Right lobe of liver (tissue), 6 donors: ENCODE data around the gene DDTL. TPM values are rescaled to one million over a fixed set of nuclear protein-coding genes. Genes with fewer than 3 reads are reported as not detected.

ENCODE experiments used
- ATAC-seq, 4 donors: fragments of 200-7000 bp; cut with Tn5 transposase; one replicate each; pipeline ENCODE4 v1.9.1; 2020; ENCODE audit warnings: mild to moderate bottlenecking in 4 of 4, moderate library complexity in 4 of 4
- DNase-seq, 3 donors: peaks; one replicate each; pipeline ENCODE4 v3.0.0-alpha.2; 2020
- H3K27ac ChIP-seq, 3 donors: fragments of 200-600 bp; one replicate each; pipeline ENCODE4 v1.8.0; 2022
- H3K27me3 ChIP-seq, 2 donors: fragments of 200-600 bp; one replicate each; pipeline ENCODE4 v1.8.0; 2022
- H3K36me3 ChIP-seq, 4 donors: fragments of 200-600 bp; sonication (generic) in 1 of 4; one replicate each; pipeline versions ENCODE4 v1.5.1 to v1.8.0; 2017 to 2022; ENCODE audit warnings: control low read depth in 1 of 4
- H3K4me1 ChIP-seq, 4 donors: fragments of 200-600 bp; sonication (generic) in 1 of 4; one replicate each; pipeline versions ENCODE4 v1.5.1 to v1.8.0; 2017 to 2022; ENCODE audit warnings: control low read depth in 1 of 4
- H3K4me3 ChIP-seq, 3 donors: fragments of 200-600 bp; one replicate each; pipeline ENCODE4 v1.8.0; 2022
- H3K9me3 ChIP-seq, 4 donors: fragments of 200-600 bp; sonication (generic) in 1 of 4; one replicate each; pipeline versions ENCODE4 v1.5.1 to v1.8.0; 2017 to 2022; ENCODE audit warnings: control low read depth in 1 of 4
- POLR2A ChIP-seq: fragments of 450-650 bp; IDR thresholded peaks from one replicate; pipeline ENCODE4 v1.6.1; 2017; ENCODE audit warnings: antibody characterized with exemption, mild to moderate bottlenecking
- WGBS: methylation state at CpG from one replicate; pipeline ENCODE4 v1.1.6; 2018; ENCODE audit warnings: low coverage, low lambda C conversion rate; ENCODE audit not compliant: insufficient coverage; ENCODE audit errors: missing lambda C conversion rate; 5-methylcytosine and 5-hydroxymethylcytosine counted together
- intact Hi-C, 2 donors: fragments of 100-400 bp; cut with DNase I; formaldehyde crosslinking; loops; one replicate each; pipeline versions ENCODE4 v1.11.2 to v1.14.1; 2022
- total RNA-seq, 6 experiments: library from RNA; depleted of rRNA in 2 of 6; stranded (reverse); fragments of >200 nt in 2 of 6; fragmentation: NEBNext Ultra II Directional in 3 of 6; extraction: Animal tissue kit (Norgen Biotek cat#: 25700) in 3 of 6; gene quantifications; one replicate each; pipeline versions ENCODE4 v1.1.0 to v1.2.4, GENCODE V29; 2016 to 2023
- TF ChIP-seq, protein P1 (sequence below), 4 donors: fragments of 200-600 bp in 3 of 4; fragments of 450-650 bp in 1 of 4; IDR thresholded peaks; one replicate each; pipeline versions ENCODE4 v1.5.1 to v1.8.0; 2016 to 2022; ENCODE audit warnings: antibody characterized with exemption in 4 of 4, mild to moderate bottlenecking in 2 of 4
- donor health status: DM: no; HTN: yes; CAD: no.
- donor health status: DM: no; HTN: no; CAD: no.
- donor health status: DM: no; HTN: no; CAD: no.
- donor health status: DM: no; HTN: yes; CAD: no.
- donor health status: DM: no; HTN: yes; CAD: no.

DDTL gene
- total RNA-seq, 6 experiments from 2014 or later: 3.5 to 7.1 TPM; not detected in 4

DNA sequence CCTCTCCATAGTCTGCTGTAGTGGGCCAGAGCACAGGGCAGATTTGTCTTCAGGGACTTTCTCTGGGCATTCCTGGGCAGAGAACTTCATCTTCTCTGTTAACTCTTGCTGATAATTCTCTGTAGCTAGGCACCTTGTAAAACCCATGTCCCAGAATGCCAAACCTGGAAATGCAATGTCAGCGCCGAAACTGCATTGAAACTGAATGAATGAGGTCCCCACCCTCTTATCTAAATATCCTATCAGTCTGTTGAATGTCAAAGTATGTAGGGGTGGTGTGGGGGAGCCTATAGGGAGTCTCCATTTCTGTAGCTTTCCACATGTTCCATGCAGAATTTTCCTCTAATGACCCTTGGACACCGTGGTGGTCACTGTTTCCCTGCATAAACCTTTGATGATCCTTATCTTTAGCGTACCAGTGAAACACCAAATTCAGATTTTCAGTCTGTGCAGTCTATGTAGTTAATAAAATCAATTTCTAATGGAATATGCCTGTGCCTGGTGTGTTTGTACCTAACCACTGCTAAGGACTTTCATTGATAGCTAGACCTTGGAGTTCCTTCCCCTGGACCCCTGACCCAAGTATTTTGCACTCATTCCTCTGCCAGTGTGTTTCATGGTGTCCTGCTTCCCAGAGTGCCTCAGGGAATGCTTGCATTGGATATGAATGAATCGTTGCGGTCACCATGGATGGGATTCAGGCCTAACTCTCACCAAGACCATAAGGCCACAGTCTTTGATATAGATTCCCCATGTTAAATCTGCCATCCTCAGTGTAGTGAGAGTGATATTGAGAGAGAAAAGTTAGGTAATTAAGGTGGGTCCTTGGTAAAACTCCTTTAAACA lies 41.9 kb downstream of the DDTL start:
- Histone ChIP-seq H3K4me1 (peaks cover 0 to 7% (median 0%) of the 10 kb centered on the region in 4 donors), H3K9me3 (no peaks in the 10 kb centered on the region), H3K27me3 (no peaks in the 10 kb centered on the region), H3K27ac (no peak overlapping the region), H3K36me3 (no peaks in the 10 kb centered on the region), H3K4me3 (no peak overlapping the region)
- no peak for TF ChIP-seq POLR2A
- TF ChIP-seq, protein P1, sequence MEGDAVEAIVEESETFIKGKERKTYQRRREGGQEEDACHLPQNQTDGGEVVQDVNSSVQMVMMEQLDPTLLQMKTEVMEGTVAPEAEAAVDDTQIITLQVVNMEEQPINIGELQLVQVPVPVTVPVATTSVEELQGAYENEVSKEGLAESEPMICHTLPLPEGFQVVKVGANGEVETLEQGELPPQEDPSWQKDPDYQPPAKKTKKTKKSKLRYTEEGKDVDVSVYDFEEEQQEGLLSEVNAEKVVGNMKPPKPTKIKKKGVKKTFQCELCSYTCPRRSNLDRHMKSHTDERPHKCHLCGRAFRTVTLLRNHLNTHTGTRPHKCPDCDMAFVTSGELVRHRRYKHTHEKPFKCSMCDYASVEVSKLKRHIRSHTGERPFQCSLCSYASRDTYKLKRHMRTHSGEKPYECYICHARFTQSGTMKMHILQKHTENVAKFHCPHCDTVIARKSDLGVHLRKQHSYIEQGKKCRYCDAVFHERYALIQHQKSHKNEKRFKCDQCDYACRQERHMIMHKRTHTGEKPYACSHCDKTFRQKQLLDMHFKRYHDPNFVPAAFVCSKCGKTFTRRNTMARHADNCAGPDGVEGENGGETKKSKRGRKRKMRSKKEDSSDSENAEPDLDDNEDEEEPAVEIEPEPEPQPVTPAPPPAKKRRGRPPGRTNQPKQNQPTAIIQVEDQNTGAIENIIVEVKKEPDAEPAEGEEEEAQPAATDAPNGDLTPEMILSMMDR (IDR thresholded peaks at IDR 0.05): no peak
- intact Hi-C loops: no loop called here
- no peak for ATAC-seq
- DNase-seq: no peak
- WGBS: 78% methylated on average over 6 of the region's 6 CpGs

DNA sequence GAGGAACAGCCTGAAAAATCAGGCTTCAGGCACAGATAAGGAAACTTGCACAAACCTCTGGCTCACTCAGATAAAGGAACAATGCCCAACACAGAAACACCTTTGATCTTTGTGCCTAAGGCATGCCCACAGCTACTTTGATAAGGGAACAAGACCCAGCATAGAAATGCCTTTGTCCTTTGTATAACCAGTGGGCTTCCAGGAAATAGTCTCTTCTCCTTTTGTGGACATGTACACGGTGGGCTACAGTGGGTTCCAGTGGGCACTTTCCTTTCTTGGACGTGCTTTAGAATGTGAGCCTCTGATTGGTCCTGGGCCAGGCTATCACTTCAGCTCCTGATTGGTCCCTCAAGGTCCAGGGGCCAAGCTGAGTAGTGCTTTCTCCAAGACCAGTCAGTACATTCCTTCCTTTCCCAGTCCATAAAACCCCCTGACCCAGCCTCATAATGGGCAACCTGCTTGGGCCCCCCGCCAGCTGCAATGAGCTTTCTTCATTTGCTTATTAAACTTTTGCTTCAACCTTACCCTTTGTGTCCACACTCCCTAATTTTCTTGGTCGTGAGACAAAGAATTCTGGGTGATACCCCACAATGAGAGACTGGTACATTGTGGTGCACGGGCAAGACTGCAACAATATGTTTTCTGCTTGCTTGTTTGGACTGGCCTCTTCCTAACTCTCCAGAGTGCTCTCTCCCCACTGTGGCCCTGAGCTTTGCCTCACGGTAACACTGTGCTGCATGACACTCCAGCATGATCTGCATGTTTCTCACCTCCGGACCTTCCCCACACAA lies 42.7 kb downstream of the DDTL start:
- WGBS: 85% methylated on average over 7 of the region's 7 CpGs
- Histone ChIP-seq H3K27me3 (no peaks in the 10 kb centered on the region), H3K4me1 (peaks cover 0 to 7% (median 0%) of the 10 kb centered on the region in 4 donors), H3K27ac (no peak overlapping the region), H3K9me3 (no peaks in the 10 kb centered on the region), H3K4me3 (no peak overlapping the region), H3K36me3 (no peaks in the 10 kb centered on the region)
- intact Hi-C loops: no loop called here
- no peak for DNase-seq
- ATAC-seq: no peak
- TF ChIP-seq POLR2A: no peak
- TF ChIP-seq, protein P1 (IDR thresholded peaks at IDR 0.05): no peak

DNA sequence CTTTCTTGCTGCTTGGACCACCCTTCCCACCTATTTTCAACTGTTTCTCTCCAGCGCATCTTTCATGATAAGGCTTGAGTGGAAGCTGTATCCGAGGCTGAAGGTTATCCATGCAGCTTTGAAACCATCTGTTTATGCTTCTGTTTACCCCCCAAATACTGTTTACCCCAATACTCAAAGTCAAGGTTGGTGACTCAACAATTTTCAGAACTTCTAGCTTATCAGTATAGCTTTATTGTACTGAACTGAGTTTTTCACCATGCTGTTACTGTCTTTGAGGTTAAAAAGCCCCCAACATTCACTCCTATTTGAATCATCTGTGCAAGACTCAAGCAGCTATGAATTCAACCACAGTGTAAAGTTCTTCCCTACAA lies 43.3 kb downstream of the DDTL start:
- 100% methylated on average over 2 of the region's 2 CpGs for WGBS
- intact Hi-C loops: no loop called here
- no peak overlapping the region for H3K27ac ChIP-seq

DNA sequence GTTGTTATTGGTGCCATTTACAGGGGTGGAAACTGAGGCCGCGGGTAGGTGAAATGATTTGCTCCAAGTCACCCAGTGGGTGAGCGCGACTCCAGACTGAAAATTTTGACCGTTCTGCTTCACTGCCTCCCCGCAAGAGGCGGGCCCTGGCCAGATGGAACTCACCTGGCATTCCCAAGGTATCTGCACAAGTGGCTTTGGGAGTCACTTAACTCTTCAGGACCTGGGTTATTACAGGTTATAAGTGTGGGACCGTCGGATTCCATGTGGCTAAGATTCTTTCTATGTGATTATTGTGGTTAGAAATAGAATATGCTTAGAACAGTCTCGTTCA lies 45.0 kb downstream of the DDTL start:
- Histone ChIP-seq H3K27ac (peak overlapping the region; percentile 40 to 69 (median 59)), H3K36me3 (no peaks in the 10 kb centered on the region), H3K4me1 (peaks cover 0 to 7% (median 0%) of the 10 kb centered on the region in 4 donors), H3K9me3 (no peaks in the 10 kb centered on the region), H3K27me3 (no peaks in the 10 kb centered on the region), H3K4me3 (peak overlapping the region; percentile 81 to 96 (median 87))
- intact Hi-C loops: no loop called here
- TF ChIP-seq, protein P1 (IDR thresholded peaks at IDR 0.05): no peak
- TF ChIP-seq POLR2A: no peak
- ATAC-seq (peak; percentile 1 to 18 (median 10)), DNase-seq (no peak)
- WGBS: 1% methylated on average over 4 of the region's 10 CpGs

More for the DNA sequence above, 43.3 kb downstream of the DDTL start:
- Histone ChIP-seq H3K36me3 (no peaks in the 10 kb centered on the region), H3K9me3 (no peaks in the 10 kb centered on the region), H3K4me3 (no peak overlapping the region), H3K27me3 (no peaks in the 10 kb centered on the region), H3K4me1 (peaks cover 0 to 7% (median 0%) of the 10 kb centered on the region in 4 donors)
- DNase-seq (no peak), ATAC-seq (no peak)
- TF ChIP-seq, protein P1 (IDR thresholded peaks at IDR 0.05): no peak
- TF ChIP-seq POLR2A: no peak
